ENCODE results near the gene TYW1.
"Not testable (repeated sequence)": the region's sequence is repeated elsewhere in the genome, so short reads cannot be mapped to it uniquely, and the experiment has no call there.

GRCh38 chr7:67229018-67229417 lies 232.4 kb downstream of the TYW1 start:
- not testable (repeated sequence) for TF ChIP-seq POLR2AphosphoS5 (IDR thresholded peaks at IDR 0.05; ENCODE audit: low read depth, low read length); CTCF (IDR thresholded peaks at IDR 0.05); SIN3A (IDR thresholded peaks at IDR 0.05; ENCODE audit: borderline replicate concordance, insufficient read depth, low read depth, low read length); TCF7L2 (IDR thresholded peaks at IDR 0.05; ENCODE audit: low read depth, low read length)

Data from Panc1 (cell line).